Kidney glomerular epithelial cell (primary cell): ENCODE measurements around the gene WDR91.
"Not testable (repeated sequence)": the region's sequence is repeated elsewhere in the genome, so short reads cannot be mapped to it uniquely, and the experiment has no call there.

Source experiments
- DNase-seq: peaks from one replicate; lab custom pipeline; 2025; lab: John Stamatoyannopoulos, UW

Gene WDR91

DNA sequence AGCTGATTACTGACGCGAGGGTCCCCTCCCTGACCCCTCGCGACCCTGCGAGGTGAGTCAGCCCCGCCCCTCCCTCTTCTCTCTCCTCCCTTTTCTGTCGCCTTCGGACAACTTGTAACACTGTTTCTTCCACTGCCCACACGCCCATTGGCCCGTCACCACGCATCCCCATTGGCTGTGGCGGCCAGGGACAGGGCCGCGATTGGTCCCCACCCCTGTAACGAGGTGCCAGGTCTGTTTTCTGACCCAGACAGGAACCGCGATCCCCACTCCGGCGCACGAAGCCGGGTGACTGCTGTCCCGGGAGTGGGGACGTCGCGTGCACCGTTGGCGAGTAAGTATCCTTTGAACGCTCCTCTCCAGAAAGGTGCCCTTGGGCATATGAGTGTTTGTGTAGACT is 22.2 kb upstream of the WDR91 start, which contains the start of gene STRA8:
TSS of gene STRA8 (plus strand) at position 269 of the 400 bp plus-strand sequence. CDS start 6,687 bp downstream, outside the sequence.
- DNase-seq = no peak

DNA sequence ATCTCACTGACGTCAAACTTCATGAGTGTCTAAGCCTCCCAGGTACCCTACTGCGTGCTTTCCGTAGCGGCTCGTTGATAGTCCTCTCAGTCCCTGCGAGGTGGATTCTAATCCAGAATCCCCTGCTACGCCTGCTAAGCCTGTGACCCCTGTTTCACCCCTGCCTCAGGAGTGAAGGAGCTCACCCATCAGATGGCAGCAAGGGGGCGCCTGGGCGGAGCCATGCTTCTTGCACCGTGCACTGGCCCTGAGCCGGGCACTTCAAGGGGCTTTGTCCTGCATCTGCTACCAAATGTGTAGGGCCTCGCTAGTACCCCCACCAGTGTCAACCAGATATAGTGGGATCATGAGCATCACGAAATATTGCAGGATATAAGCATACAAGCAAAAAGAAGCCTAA is 21.4 kb upstream of the WDR91 start:
- no peak for DNase-seq

DNA sequence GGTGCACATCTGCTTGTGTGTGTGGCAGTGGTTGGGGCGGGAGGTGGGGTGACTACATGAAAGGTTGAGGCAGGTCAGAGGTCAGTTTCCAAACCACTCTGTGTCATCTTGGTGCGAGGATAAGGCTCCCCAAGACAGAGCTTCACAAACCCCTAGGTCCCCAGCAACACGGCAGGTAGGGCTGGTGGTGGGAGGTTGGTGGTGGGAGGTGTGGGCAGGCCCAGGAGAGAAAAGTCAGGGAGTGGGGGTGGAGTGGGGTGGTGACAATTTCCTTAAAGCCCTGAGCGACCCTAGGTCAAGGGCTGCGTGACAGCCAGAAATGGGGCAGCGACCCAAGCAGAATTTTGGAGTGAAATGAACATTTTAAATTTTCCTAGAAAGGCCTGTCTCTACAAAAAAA is 20.8 kb upstream of the WDR91 start:
- no peak for DNase-seq

DNA sequence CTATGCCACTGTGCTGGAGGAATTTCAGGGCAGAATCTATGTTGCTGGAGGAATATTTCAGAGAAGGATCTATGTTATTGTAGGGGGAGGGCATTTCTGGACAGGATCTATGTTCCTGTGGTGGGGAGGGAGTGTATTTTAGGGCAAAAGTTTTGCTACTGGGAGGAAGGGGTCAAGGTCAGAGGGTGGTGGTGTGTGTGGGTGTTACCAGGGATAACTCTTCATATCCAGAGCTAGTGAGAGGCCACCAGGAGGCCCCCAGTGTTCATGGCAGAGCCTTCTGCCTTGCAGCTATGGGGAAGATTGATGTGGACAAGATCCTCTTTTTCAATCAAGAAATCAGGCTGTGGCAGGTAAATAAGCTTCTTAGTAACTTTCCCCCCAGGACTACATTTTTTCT is 20.4 kb upstream of the WDR91 start:
- peak; percentile 24 for DNase-seq

DNA sequence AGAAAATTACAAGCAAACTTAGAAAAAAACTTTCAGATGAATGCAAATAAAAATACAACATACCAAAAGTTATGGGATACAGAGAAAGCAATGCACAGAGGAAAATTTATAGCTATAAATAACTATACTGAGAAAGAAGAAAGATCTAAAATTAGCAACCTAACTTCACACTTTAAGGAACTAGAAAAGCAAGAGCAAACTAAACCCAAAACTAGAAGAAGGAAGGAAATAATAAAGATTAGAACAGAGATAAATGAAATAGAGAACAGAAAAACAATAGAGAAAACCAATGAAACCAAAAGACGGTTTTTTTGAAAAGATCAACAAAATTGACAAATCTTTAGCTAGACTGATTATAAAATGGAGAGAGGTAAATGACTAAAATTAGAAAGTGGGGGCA is 12.7 kb upstream of the WDR91 start:
- no peak for DNase-seq

DNA sequence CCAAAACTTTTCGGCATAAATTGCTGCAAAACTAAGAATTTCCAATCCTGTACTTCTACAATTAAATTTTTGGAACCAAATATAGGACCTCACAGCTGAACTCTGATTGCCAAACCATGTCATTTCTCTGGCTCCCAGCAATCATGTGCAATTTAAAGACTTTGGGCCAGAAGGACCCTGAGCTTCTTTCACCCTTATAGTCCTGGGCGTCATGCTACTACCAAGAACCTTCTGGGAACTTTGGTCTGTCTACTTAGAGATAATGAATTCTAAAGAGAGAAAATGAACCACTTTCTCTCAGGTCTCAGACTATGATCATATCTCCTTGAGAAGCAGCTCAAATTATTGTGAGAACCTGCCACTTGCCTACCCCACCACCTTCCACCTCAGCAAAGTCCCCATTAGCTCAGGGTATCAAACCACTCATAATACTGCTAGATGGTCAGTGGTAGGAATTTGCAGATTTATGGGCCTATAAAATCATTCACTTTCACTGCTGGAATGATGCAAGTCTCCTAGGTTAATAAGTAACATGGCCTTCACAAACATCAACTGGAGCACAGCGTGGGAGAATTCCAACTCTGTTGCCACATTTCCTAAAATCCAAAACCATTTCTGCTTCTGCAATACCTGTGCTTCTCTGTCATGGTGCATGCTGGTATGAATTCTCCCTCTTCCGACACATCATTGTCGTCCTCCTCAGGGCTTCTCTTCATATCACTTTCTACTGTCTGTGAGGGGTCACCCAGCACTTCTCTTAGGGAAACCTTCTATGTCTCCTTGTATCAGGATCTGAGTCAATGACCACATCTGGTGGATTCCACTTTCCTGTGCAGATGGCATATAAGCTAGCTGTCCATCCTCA is 6.6 kb upstream of the WDR91 start:
- DNase-seq = peak; percentile 86

DNA sequence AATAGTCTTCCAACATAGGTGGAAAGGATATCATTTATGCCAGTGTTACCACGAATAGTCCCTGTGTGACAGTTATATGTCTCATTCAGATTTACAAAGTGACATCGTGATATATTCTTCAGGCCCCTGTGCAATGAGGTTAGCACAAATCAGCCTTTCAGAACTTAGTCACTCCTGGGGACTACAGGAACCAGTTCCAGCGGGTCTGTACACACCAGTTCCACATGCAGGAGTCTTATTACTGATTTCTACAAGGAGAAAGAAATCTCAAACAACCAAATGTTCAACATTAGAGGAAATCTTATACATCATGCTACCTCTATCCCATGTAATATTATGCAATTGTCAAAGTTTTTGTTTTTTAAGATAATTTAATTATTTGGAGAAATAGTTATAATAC is 4.4 kb upstream of the WDR91 start:
- DNase-seq = no peak

DNA sequence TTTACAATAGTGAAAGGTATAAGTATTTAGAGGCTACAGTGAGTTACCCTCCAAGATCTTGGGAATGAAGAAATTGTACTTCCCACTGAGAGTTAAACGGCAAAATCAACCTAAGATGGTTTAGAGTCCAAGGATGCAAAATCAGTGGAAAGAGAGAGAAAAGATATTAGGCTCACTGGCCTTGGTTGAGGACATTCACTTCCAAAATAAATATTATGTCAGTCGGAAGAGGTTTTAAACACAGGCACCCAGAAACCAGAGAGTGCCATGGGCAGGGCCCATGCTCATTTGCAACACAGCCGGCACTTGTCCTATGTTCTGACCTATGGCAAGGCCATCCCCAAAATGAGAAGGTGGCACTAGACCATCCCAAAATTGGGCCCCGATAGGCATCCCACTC is 3.9 kb upstream of the WDR91 start:
- no peak for DNase-seq

DNA sequence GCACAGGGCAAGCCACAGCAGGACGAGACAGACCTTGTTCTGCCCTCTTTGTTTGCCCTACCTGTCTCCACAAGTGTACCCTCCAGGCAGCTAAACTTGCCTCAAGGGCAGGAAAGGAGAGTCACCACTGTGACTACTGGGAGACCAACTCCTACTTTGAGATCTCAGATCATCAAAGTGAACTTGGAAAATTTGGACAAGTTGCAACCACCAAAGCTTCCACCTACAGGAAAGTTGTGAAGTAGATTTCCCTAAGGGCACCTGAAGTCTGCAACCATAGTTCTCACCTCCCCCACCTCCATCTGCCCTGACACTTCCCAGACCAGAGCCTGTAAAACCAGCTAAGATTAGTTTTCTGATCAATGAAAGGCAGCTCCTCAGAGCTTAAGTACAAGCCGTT is 2.5 kb upstream of the WDR91 start:
- no peak for DNase-seq

DNA sequence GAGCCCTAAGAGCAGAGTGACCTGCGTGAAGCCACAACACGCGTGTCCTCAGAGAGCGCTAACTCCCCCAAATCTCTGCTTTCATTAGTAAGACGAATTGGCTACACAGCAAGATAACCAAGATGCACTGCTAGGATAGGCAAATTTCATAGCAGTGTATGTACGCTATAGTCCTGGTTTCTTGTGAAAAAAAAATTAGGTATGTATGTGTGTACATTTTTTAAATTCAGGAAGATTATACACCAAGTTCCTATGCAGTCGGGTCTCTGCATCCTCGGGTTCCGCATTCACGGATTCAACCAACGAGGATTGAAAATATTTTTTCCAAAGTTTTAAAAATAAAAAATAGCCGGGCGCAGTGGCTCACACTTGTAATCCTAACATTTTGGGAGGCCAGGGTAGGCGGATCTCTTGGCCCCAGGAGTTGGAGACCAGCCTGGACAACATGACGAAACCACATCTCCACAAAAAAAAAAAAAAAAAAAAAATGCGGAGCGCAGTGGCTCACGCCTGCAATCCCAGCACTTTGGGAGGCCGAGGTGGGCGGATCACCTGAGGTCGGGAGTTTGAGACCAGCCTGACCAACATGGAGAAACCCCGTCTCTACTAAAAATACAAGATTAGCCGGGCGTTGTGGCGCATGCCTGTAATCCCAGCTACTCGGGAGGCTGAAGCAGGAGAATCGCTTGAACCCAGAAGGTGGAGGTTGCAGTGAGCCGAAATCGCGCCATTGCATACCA is 790 bp upstream of the WDR91 start:
- not testable (repeated sequence) for DNase-seq

DNA sequence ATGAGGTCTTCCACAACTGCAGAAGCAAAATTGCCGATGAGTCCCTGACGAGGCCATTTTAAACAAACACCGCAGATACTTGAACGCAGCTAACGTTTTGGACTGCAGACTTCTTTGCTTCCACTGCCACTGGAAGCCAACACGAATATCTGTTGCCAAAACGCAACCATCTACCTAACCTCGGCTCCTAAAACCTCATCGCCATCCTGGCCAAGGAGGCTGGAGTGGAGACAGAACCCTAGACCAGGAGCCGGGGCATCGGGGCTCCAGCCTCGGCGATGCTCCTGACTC is 493 bp downstream of the WDR91 start:
- DNase-seq = peak; percentile 60

DNA sequence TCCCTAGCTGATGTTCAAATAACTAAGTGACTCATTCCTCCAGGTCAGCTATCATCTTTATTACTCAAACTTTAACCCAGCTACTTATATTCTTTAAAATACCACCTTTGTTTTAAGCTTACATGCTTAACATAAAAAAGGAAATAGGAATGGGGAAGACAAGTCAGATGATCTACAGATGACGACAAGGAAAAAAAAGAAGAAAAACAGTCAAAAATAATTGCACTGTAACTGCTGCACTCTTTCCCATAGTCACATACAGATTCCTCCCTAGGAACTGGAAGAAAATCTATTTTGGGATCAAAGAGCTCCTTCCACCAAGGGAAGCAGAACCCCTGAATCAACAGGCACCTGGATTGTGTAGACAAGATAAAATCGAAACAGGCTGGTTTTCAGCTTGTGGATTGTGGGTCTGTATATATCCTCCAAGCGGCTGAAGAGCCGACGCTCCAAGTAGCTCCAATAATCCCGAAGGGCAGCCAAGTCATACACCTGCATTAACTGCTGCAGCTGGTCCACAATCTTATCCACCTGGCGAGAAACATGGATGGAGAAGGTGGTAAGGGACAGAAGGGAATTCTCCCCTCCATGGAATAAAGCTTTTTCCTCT is 2.0 kb downstream of the WDR91 start:
- no peak for DNase-seq

DNA sequence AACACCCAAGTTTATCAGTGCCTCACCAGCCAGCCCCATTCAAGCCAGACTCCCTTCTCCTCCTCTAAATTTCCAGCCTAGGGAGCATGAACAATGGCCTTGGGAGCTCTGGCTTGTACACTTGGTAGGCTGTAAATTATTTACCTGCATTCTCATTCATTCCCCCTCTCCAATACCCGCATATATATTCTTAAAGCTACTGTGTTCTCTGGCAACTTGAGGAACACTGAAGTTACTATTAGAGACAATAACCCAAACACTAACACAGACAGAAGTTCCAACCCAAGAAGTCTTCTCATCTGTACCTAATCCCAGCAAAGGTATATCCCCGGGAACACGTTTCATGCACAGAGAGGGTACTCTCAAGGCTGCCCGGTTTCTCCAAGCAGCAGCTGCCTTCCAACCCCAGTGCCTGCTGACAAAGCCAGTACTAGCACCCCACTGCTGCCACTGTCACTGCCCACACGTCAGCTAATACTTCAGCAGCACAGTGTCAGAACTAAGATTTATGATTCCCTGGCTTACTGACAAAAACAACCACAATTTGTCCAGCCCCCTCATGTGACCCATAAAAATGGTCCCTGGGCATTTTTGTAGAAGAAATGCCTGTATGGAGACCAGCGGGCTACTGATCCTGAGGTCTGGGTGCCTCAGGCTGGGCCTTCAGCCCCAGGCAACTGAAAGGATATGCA is 3.1 kb downstream of the WDR91 start:
- peak; percentile 65 for DNase-seq

DNA sequence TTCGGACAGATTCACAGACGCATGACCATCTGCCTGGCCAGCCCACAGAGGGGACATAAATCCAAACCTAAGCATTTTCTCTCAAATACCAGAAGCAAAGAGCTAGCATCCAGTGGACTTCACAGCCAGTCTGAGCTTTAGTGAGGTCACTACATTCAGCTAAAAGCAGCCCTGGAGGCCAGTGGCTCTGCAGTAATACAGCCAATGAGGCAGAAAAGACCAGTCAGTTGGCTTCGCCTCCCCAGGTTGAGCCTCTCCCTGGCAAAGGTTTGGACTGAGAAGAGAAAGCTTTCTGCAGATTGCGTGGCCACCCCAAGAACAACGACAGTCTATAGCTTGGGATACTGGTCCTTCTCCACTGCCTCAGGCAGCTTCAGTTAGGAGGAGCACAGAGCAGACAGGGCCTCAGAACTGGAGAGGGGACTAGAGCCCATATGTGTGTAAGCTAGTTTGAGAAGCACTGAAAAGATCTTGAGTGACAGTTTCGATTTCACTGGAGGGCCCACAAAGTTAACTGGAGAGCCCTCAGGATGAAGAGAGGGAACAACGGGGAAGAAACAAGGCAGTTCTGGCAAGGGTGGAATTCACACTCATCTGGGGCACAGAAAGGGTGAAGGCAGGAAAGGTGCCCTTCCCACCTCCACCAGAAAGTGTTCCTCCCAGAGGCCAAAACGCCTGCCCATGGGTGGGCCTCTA is 3.8 kb downstream of the WDR91 start:
- no peak for DNase-seq

DNA sequence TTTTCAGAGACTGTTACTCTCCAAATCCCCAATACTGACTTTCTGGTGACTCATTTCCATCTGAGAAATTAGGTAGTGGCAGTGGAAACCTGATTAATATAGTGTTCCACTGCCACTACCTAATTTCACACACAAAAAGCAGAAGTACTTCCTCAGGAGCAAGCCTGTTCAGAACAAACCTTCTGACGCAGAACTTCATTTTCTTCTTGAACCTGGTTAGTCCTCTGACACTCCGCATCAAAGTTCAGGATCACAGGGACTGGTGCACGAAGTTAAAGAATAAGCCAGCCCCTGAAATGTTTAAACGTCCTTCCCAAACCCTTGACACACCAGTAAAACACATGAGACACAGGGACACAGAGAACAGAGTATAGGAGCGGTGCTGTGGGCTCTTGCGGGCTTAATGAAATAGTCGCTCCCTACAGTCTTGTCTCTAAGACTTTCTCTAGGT is 4.4 kb downstream of the WDR91 start:
- DNase-seq = no peak

DNA sequence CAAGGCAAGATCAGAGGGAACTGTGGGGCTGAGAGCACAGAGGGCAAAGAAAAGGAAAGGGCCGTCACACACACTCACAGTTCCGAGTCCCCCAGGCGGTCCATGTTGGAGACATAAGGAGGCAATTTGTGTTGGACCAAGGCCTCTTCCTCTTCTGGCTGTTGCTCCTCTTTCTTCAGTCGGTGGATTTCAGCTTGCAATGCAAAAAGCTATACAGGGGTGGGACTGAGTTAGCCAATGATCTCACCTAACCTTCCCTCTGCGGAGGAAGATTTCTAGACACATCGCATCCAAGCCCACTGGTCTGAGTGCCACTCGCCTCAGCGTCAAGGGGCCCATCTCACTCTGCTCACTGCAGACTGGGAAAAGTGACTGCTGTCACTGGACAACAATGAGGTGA is 5.5 kb downstream of the WDR91 start:
- no peak for DNase-seq

DNA sequence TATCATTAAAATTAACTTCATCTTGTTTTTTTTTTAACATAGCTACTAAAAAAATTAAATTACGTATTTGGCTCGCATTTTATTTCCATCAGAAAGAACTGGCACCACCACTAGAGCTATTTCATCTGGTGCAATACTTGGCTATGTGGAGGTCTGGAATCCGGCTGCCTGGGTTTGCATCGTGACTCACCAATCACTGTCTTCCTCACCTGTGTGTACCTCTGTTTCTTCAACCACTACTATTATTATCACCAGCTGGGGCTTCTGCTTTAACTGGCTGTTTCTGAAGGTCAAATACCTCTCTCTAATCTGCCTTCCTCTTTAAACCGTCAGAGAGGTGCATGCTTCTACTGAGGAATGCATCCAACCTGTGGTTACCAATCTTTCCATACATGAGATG is 6.5 kb downstream of the WDR91 start:
- no peak for DNase-seq

DNA sequence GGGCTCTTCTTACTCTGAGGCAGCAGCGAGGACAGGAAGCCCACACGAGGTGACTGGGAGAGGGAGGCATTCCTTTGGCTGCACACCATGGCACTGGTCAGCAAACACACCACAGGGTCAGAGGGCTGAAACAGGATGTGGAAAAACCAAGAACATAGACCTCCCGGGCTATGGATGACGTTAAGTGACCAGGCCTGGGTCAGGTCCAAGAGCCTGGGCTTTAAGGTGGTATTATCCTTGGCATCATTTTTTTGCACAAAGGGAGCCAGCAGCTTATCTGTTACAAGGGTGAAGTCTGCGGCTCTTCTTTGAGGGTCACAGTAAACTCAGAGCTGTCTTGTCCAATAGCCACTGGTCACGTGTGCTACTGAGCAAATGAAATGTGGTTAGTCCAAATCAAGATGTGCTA is 7.0 kb downstream of the WDR91 start:
- DNase-seq = peak; percentile 71

DNA sequence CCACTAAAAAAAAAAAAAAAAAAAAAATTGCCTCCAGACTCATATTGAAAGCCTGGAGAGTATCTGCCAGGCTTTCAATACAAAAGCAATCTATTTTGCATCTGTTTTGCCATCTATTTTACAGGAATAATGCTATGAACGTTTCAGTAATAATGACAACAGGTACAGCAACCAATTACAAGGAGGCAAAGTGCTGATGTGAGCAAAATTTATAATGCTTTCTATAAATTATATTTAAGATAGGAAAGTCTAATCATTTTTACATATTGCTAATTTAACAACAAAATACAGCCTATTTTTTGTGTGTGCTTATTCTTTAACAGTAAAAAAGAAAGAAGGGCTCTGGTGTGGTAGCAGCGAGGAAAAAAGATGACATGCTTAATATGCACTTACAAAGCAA is 10.0 kb downstream of the WDR91 start:
- DNase-seq = no peak

DNA sequence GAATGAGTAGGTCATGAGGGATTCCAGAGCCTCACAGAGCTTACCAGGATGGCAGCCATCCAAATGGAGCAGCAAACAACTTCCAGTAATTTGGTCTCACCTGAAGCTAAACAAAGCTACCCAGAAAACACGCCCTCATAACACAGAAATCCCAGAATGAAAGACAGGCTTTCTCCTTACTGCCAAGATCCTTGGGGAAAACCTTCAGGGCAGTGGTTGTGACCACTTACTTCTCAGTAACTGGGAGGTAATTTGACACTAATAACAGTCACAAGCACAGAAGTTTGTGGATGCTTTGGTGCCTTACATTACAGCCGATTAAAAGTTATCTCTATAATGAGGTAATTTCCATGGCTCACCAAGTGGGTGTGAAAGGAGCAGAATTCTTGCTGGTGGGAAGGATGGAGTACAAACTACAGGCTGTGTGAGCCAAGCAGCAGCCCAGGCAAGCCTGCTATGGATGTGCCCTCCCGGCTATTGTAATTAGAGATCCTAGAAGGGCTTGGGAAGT is 10.4 kb downstream of the WDR91 start:
- DNase-seq = peak; percentile 14

DNA sequence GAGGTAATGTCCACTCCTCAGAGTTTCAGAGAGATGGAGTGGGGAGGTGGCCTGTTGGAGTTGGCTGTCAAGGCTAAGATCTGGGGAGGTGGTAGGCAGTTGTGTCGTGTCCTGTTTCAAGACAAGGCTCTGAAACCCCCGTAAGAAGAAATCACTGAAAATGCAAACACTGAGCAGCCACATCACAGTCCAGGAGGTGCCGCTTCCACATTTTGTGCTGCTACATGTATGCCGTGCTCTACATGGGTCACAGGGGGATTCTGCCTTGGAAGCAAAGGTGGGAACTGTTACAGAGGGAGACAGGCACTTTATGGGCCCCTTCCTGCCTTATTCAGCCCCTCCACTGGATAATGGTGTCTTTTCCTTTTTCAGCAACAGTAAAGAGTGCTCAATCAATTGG is 11.9 kb downstream of the WDR91 start:
- DNase-seq = no peak
